SJSA1 (cell line): ENCODE results near the gene FCMR. TPM values are rescaled to one million over a fixed set of nuclear protein-coding genes. Genes with fewer than 3 reads are reported as not detected.
A peak's percentile ranks its signal among the peaks of the same experiment; 100 is the strongest.

Experiments used
- DNase-seq, 2 experiments: peaks; one replicate each; pipeline ENCODE4 v3.0.0-alpha.2; 2015 to 2020; ENCODE audit warnings: low spot score in 2 of 2, low read depth in 1 of 2
- H3K27ac ChIP-seq: fragments of 250-450 bp; sonication (Bioruptor Pico); 2 replicates; pipeline ENCODE4 v1.5.1; 2020; ENCODE audit warnings: mild to moderate bottlenecking, moderate library complexity
- H3K27me3 ChIP-seq: fragments of 250-450 bp; sonication (Bioruptor Pico); replicated peaks from 2 replicates; pipeline ENCODE4 v1.5.1; 2020; ENCODE audit warnings: mild to moderate bottlenecking, moderate library complexity
- H3K36me3 ChIP-seq: fragments of 250-450 bp; sonication (Bioruptor Pico); 2 replicates; pipeline ENCODE4 v1.5.1; 2020; ENCODE audit warnings: mild to moderate bottlenecking
- H3K4me1 ChIP-seq: fragments of 250-450 bp; sonication (Bioruptor Pico); replicated peaks from 2 replicates; pipeline ENCODE4 v1.6.1; 2021; ENCODE audit warnings: mild to moderate bottlenecking
- H3K4me3 ChIP-seq: fragments of 250-450 bp; sonication (Bioruptor Pico); 2 replicates; pipeline ENCODE4 v1.5.1; 2020; ENCODE audit warnings: mild to moderate bottlenecking
- H3K9me3 ChIP-seq: fragments of 250-450 bp; sonication (Bioruptor Pico); replicated peaks from 2 replicates; pipeline ENCODE4 v1.5.1; 2020; ENCODE audit warnings: mild to moderate bottlenecking
- total RNA-seq: library from RNA; depleted of rRNA; stranded (reverse); fragments of >200 nt; shearing (Covaris generic); gene quantifications from 2 replicates; pipeline ENCODE4 v1.2.3, GENCODE V29; 2014

Gene FCMR
- total RNA-seq, 1 experiment from 2014 or later = 2.0 TPM

DNA sequence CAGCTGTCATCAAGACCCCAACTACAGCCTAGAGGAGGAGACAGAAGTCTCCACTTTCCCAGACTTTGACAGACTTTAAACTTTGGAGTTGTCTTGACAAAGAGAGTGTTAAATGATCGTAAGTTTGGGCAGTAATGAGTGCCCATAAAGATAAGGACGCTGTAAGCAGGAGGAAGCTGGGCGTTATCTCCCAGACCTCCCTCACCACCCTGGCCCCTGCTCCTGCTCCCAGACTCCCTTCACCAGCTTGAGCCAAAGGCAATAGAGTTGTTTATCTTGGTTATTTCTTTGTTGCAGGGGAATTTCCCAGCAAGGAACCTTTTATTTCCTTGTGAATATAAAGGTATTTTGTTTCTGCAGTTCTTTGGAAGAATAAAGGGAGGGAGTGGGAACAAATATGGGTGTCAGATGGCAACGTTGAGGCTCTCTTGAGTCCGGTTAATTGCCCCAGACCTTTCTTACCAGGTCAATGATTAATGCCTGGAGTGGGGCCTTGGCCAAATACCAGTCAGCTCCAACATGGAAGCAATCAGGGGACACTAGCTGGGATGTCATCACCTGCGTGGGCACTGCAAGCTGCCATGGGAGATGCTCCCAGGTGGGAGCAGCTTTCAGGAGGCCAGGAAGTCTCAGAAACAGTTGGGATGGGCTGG is 20.2 kb upstream of the FCMR start:
- Histone ChIP-seq H3K9me3 (no peaks in the 10 kb centered on the region), H3K36me3 (no peaks in the 10 kb centered on the region), H3K27ac (no peak overlapping the region), H3K27me3 (no peaks in the 10 kb centered on the region), H3K4me1 (no peaks in the 10 kb centered on the region), H3K4me3 (no peak overlapping the region)
- no peak for DNase-seq

DNA sequence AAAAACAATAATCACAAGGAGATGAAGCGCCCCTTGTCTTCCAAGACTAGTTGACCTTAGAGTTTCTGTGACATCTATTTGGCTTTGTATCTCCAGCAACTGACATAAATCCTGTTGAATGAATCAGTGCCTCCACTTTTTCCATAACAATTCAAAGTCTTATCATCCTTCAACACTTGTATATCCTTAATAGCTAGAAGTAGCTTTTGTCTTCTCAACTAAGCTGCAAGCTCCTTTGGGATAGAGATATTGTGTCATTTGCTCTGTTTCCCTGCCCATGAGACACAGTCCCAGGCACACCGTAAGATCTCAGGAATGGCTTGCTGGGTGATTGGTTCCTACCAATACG is 18.8 kb upstream of the FCMR start:
- H3K27me3 ChIP-seq = no peaks in the 10 kb centered on the region
- no peak for DNase-seq

DNA sequence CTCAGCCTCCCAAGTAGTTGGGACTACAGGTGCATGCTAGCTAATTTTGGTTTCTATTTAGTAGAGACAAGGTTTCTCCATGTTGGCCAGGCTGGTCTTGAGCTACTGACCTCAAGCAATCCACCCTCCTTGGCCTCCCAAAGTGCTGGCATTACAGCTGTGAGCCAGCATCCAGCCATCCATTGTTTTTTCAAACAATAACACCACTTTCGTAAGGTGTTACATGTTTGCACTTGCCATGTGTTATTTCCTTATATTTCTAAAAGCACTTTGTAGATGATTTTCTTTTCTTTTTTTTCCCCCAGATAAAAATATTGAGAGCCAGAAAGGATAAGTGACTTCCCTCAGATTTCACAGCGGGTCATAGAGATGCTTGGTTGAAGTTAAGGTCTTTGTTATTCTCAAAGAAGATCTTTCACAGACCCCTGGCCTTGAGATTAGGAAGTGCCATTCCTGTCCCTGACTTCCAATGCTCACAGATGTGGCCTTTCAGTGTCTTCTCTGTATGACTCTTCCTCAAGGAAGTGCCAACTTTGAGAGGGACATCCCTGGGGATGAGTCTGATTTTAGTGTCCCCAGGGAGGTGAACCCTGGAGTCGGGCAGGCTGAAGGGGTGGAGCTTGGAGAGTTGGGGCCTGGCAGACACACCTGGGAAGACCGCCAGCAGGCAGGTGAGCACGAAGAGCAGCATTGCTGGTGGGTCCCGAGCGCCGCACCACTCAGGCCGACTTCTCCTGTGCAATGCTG is 18.3 kb upstream of the FCMR start:
- H3K9me3 ChIP-seq = no peaks in the 10 kb centered on the region
- no peak overlapping the region for H3K4me3 ChIP-seq
- no peaks in the 10 kb centered on the region for H3K36me3 ChIP-seq
- H3K4me1 ChIP-seq = no peaks in the 10 kb centered on the region
- DNase-seq = no peak
- no peaks in the 10 kb centered on the region for H3K27me3 ChIP-seq
- no peak overlapping the region for H3K27ac ChIP-seq

More for the DNA sequence above, 18.8 kb upstream of the FCMR start:
- no peak overlapping the region for H3K4me3 ChIP-seq
- no peaks in the 10 kb centered on the region for H3K9me3 ChIP-seq
- H3K36me3 ChIP-seq = no peaks in the 10 kb centered on the region
- no peaks in the 10 kb centered on the region for H3K4me1 ChIP-seq
- H3K27ac ChIP-seq = no peak overlapping the region

DNA sequence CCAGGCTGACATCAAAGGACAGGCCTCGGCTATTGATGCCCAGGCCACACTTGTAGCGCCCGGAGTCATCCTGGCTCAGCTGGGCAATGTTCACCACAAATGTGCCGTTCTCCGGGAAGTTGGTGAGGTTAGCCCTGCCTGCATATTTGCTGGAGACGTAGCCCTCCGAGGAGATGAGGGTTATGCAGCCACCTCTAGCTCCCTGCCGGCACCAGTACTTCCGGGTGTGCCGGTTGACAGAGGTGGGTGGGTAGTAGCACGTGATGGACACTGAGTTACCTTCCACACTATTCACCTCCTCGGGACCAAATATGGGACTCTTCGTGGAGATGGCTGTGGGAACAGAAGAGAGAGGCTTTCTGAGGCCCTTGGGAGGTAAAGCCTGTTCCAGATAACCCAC is 17.4 kb upstream of the FCMR start:
- no peaks in the 10 kb centered on the region for H3K36me3 ChIP-seq
- H3K4me1 ChIP-seq = no peaks in the 10 kb centered on the region
- H3K9me3 ChIP-seq = no peaks in the 10 kb centered on the region
- H3K27ac ChIP-seq = no peak overlapping the region
- DNase-seq = no peak
- no peaks in the 10 kb centered on the region for H3K27me3 ChIP-seq
- H3K4me3 ChIP-seq = no peak overlapping the region

GRCh38 chr1:206937425-206937824 is 15.7 kb upstream of the FCMR start:
- H3K36me3 ChIP-seq = no peaks in the 10 kb centered on the region
- no peaks in the 10 kb centered on the region for H3K9me3 ChIP-seq
- no peaks in the 10 kb centered on the region for H3K4me1 ChIP-seq
- no peaks in the 10 kb centered on the region for H3K27me3 ChIP-seq
- no peak for DNase-seq
- no peak overlapping the region for H3K4me3 ChIP-seq
- no peak overlapping the region for H3K27ac ChIP-seq

DNA sequence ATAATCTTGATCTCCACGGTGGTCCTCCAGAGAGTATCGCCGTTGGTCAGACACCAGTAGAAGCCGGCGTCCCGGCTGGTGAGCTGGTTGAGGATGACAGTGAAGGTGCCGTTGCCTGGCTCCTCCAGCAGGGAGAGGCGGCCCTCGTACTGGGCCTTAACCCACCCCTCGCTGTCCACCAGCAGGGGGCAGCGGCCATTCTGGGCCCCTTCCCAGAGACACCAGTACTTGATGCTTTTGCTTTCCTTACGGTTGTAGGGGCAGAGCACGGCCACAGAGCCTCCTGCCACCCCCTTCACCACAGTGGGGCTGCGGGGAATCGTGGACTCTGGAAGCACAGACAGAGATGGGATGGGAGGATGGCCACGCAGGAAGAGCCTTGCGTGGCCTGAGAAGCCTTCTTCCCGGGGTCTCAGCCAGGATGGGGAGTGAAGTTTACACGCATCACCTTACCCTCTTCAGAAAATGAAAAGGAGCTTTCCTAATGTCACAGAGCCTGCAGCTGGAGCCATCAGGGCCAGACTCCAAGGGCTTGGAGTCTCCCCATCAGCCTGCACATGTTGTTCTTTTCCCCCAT is 13.8 kb upstream of the FCMR start:
- H3K36me3 ChIP-seq = no peaks in the 10 kb centered on the region
- no peaks in the 10 kb centered on the region for H3K27me3 ChIP-seq
- DNase-seq = peak; percentile 21 to 61
- no peaks in the 10 kb centered on the region for H3K9me3 ChIP-seq
- H3K27ac ChIP-seq = no peak overlapping the region
- no peaks in the 10 kb centered on the region for H3K4me1 ChIP-seq
- H3K4me3 ChIP-seq = no peak overlapping the region

DNA sequence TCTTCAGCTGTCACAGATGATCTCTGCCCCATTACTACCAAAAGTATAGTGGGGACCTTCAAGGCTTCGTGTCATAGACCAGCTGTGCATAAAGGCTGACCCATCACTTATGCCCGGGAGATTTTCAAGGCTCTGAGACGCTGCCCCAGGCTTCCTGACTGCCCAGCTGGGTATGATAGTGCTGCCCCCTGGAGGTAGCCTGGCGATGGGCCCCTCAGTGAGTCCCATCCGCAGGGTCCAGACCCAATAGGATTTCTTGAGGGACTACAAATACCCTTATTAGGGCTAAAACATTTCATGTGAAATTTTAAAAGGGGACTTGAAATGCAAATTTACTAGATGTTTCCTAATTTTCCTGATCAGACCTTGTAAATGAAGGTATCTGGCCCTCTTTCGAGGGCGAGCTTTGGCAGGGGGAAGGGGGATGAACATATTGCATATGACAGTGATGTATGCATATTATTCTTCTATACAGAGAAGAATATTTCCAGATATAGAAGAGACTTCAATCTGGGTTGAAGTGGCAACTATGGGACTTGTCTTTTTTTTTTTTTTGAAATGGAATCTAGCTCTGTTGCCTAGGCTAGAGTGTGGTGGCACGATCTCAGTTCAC is 11.7 kb upstream of the FCMR start:
- Histone ChIP-seq H3K27ac (no peak overlapping the region), H3K27me3 (no peaks in the 10 kb centered on the region), H3K4me3 (no peak overlapping the region), H3K36me3 (no peaks in the 10 kb centered on the region), H3K4me1 (no peaks in the 10 kb centered on the region), H3K9me3 (no peaks in the 10 kb centered on the region)
- peak; percentile 17 to 59 for DNase-seq

- no peak overlapping the region for H3K4me3 ChIP-seq
- no peaks in the 10 kb centered on the region for H3K27me3 ChIP-seq
- no peak overlapping the region for H3K27ac ChIP-seq
- no peaks in the 10 kb centered on the region for H3K36me3 ChIP-seq
- DNase-seq = no peak
- H3K9me3 ChIP-seq = no peaks in the 10 kb centered on the region
- no peaks in the 10 kb centered on the region for H3K4me1 ChIP-seq
Observed at GRCh38 chr1:206932177-206932576, 10.4 kb upstream of the FCMR start.

- Histone ChIP-seq H3K4me1 (no peaks in the 10 kb centered on the region), H3K27me3 (no peaks in the 10 kb centered on the region), H3K27ac (no peak overlapping the region), H3K4me3 (no peak overlapping the region), H3K9me3 (no peaks in the 10 kb centered on the region), H3K36me3 (no peaks in the 10 kb centered on the region)
- DNase-seq = no peak
Observed at GRCh38 chr1:206931709-206932108, 10.0 kb upstream of the FCMR start.

DNA sequence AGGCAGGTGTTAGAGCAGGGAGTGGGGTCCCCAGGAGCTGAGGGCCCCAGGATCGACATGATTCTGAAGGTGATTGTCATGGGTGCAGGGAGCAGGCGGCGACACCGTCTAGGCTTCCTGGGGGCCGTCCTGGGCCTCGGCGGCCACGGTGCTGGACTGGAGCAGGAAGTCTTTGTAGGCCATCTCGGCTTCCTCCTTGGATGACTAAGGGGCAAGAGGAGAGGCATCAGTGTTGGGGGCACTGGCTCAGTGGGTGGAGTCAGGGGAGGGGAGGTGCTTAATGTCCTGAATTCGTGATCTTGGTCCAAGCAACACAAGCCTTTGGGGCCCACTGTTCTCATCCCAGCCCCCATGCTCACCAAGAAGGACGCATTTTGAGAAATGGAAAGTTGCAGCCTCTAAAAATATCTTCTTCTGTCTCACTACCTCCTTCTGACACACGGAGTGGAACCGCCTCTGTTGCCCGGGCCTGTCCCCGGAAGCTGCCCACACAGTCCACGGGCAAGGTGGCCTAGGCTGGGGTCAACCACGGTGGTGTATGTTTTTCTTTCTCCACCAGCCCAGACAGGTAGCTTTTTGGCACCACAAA is 8.6 kb upstream of the FCMR start:
- Histone ChIP-seq H3K9me3 (no peaks in the 10 kb centered on the region), H3K4me1 (no peaks in the 10 kb centered on the region), H3K27ac (no peak overlapping the region), H3K36me3 (no peaks in the 10 kb centered on the region), H3K27me3 (no peaks in the 10 kb centered on the region), H3K4me3 (no peak overlapping the region)
- DNase-seq = no peak

GRCh38 chr1:206929524-206929923 is 7.8 kb upstream of the FCMR start:
- H3K36me3 ChIP-seq = no peaks in the 10 kb centered on the region
- no peak overlapping the region for H3K27ac ChIP-seq
- no peak overlapping the region for H3K4me3 ChIP-seq
- no peaks in the 10 kb centered on the region for H3K27me3 ChIP-seq
- DNase-seq = no peak
- H3K9me3 ChIP-seq = no peaks in the 10 kb centered on the region
- H3K4me1 ChIP-seq = no peaks in the 10 kb centered on the region

- Histone ChIP-seq H3K36me3 (no peaks in the 10 kb centered on the region), H3K4me3 (no peak overlapping the region), H3K4me1 (no peaks in the 10 kb centered on the region), H3K27me3 (no peaks in the 10 kb centered on the region), H3K9me3 (no peaks in the 10 kb centered on the region), H3K27ac (no peak overlapping the region)
- no peak for DNase-seq
Observed at GRCh38 chr1:206926286-206926685, 4.5 kb upstream of the FCMR start.

- Histone ChIP-seq H3K27ac (no peak overlapping the region), H3K4me1 (no peaks in the 10 kb centered on the region), H3K4me3 (no peak overlapping the region), H3K27me3 (no peaks in the 10 kb centered on the region), H3K36me3 (no peaks in the 10 kb centered on the region), H3K9me3 (no peaks in the 10 kb centered on the region)
- DNase-seq = no peak
Observed at GRCh38 chr1:206925106-206925736, 3.5 kb upstream of the FCMR start.
